HG03135 (cell line): ENCODE results near the gene ASPHD1.
"Not testable (repeated sequence)": the region's sequence is repeated elsewhere in the genome, so short reads cannot be mapped to it uniquely, and the experiment has no call there.

Experiments used
- ATAC-seq: cut with Tn5 transposase; IDR thresholded peaks from one replicate; pipeline ENCODE4 v1.9.1; 2021; ENCODE audit warnings: mild to moderate bottlenecking, moderate library complexity; ENCODE audit not compliant: unreplicated experiment

The ASPHD1 gene

DNA sequence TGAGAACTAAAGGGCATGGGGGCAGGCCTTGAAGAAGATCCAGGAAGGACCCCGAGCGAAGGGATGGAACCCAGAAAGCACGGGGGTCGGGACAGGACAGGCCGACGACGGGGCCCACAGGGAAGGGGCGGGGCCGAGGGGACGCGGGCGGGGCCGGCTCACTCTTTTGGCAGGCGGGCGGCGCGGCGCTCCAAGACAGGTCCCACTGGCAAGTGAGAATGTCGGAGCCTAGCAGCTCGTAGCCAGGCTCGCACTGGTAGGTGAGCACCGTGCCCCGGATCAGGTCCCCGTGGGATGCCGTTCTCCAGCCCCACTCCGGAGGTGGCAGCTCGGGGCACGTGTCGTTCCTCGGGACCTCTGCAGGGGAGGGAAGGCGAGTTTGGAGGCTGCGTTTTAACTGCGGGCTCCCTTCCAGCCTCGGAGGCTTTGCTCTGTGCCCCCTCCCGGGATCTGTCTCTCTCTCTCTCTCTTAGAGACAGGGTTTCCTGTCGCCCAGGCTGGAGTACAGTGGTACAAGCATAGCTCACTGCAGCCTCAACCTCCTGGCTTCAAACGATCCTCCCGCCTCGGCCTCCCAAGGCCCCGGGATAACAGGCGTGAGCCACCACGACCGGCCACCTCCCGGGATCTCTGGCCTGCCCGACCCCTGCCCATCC lies 23.6 kb upstream of the ASPHD1 start:
- ATAC-seq: no peak

DNA sequence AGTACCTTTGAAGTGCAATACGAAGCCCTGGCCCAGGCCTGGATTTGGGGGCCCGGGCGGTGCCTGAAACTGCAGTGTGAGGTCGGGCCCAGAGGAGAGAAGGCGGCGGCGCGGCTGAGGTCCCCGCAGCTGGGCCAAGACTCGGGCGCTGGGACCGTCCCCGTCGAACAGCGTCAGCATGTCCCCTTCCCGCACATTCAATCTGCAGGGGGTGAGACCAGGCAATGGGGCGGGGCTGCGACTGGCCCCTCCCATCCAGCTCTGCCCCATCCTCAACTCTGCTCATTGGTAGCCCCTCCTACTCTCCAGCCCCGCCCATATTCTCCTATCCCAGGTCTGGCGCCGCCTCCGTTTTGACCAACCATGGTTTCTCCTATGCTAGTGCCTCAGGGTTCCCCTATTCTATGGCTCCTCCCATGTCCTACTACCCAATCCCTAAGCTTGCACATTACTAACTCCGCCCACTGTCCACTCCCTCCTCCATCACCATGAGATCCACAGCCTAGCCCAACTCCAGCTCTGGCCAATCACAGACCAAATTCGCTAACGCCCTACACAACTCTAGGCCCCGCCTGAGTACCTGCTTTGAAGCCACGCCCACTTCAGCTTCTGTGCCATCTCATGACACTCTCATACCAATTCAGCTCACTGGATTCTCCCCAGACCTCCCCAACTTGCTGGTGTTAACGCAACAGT lies 22.9 kb upstream of the ASPHD1 start:
- no peak for ATAC-seq

- ATAC-seq: no peak
These were observed 22.1 kb upstream of the ASPHD1 start for GRCh38 chr16:29878172-29878571.

GRCh38 chr16:29881050-29881449 lies 19.2 kb upstream of the ASPHD1 start:
- no peak for ATAC-seq

DNA sequence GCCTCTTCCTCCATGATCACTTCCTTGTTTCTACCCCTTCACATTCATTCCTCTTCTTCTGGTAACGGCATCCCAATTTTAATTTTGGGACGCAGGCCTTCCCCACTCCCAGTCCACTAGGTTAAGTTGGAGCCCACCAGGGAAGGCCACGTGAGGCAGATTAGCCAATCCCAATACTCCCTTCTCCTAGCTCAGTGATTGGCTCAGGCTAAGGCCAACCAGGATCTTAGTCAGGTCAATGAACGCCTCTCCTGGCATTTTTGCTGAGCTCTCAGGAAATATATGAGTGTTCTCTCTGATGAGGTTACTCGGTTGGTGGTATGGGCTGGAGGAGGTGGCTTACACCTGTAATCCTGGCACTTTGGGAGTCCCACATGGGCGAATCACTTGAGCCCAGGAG lies 16.3 kb upstream of the ASPHD1 start:
- ATAC-seq: no peak

DNA sequence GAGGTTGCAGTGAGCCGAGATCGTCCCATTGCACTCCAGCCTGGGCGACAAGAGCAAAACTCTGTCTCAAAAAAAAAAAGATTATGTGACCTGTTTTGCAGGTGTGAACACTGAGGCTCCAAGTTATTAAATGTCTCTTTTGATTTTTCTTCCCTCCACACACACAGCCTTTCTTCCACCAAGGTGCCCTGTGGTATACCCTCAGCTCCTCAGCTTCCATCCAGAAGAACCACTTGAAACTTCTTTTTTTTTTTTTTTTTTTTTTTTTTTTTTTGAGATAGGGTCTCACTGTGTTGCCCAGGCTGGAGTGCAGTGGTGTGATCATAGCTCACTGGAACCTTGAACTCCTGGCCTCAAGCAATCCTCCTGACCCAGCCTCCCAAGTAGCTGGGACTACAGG lies 10.9 kb upstream of the ASPHD1 start:
- not testable (repeated sequence) for ATAC-seq

GRCh38 chr16:29891525-29892457 lies 8.5 kb upstream of the ASPHD1 start:
- ATAC-seq: no peak

DNA sequence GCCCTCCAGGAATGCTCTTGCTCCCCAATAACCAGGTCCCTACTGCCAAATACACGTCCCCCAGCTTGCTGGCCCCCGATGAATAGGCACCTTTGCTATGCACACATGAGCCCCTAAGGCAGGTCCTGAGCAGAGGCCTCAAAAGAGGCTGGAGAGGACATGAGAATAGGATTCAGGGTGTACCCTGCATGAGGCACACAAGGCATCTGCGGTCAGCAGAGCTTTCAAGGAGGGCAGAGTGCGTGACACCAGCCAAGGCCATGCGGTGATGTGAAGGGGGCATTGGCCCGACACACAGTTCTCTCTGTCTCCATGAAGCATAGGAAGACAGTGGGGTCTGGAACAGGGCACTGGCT lies 7.9 kb upstream of the ASPHD1 start:
- no peak for ATAC-seq

GRCh38 chr16:29893553-29893952 lies 6.7 kb upstream of the ASPHD1 start:
- no peak for ATAC-seq

GRCh38 chr16:29894352-29894751 lies 5.9 kb upstream of the ASPHD1 start:
- no peak for ATAC-seq

GRCh38 chr16:29896841-29897240 lies 3.4 kb upstream of the ASPHD1 start:
- ATAC-seq: no peak

DNA sequence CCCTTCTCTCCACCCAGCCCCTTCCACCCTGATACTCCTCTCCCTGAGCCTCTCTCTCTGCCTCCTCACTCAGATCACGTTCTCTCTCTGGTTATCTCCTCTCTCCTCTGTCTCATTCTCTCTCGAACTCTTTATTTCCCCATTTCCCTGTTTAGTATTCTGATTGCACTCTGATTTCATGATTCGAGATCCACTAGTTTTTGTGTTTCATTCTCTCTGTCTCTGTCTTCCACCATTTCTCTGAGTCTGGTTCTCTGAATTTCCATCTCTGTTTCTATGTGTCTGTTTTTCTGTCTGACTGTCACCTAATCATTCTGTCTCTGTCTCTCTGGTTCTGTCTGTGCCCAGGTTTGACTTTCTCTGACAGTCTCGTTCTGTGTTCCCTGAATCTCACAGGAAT lies 3.0 kb upstream of the ASPHD1 start:
- ATAC-seq: no peak

DNA sequence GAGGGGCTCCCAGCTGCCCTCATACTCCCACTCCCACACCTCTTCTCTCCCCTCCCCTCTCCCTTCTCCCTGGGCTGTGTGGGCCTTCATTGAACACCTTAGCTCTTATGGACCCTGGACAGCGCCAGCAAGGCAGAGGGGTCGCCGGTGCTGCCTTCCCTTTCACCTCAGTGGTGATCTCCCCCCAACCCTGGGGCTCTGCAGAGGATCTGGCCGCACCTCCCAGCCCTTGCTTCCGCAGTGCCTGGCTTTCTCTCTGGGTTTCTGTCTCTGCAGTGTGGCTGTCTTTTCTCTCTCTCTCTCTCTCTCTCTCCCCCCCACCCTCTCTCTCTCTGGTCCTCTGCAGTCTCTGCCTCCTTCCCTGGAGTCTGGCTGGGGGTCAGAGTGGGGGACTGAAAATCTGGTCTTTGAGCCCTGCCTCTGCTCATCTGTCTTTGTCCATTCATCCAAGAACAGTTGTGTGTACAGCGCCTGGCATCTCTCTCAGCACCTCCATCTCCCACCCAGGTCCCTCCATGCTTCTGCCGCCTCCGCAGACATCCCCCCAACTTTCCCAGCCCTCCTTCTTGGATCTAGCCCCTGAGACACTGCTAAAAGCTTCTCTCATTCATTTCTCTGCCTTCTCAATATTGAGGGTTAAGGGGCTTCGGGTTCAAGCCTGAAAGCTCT lies 2.0 kb upstream of the ASPHD1 start:
- no peak for ATAC-seq

- no peak for ATAC-seq
These were observed 1.3 kb upstream of the ASPHD1 start for GRCh38 chr16:29898804-29899515.

- ATAC-seq: peak; percentile 14
These were observed 679 bp upstream of the ASPHD1 start, which contains the start of gene SEZ6L2 for GRCh38 chr16:29899516-29900101. TSS of gene SEZ6L2 (minus strand) at chr16:29899550. CDS start at chr16:29899019, 531 bp downstream.

DNA sequence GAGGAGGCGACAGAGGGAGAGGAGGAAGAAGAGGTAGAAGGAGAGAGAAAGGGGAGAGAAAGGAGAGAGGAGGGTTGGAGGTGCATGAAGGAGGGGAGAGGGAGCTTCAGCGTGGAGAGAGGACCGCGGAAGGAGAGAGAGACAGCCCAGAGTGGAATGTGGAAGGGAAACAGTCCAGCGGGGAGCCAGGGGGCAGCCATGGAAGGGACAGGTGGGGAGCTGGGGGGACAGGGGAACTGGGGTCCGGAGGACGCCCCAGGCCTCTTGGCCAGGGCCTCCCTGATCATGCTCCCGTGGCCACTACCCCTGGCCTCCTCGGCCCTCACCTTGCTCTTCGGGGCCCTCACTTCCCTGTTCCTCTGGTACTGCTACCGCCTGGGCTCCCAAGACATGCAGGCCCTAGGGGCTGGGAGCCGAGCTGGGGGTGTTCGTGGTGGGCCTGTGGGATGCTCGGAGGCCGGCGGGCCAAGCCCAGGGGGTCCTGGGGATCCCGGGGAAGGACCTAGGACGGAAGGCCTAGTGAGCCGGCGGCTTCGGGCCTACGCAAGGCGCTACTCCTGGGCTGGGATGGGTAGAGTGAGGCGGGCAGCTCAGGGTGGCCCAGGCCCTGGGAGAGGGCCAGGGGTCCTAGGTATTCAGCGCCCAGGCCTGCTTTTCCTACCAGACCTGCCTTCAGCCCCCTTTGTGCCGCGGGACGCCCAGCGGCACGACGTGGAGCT lies 759 bp downstream of the ASPHD1 start:
- no peak for ATAC-seq

GRCh38 chr16:29901607-29901945 lies 1.3 kb downstream of the ASPHD1 start:
- no peak for ATAC-seq

GRCh38 chr16:29903590-29903989 lies 3.3 kb downstream of the ASPHD1 start:
- ATAC-seq: no peak

GRCh38 chr16:29904947-29905346 lies 4.7 kb downstream of the ASPHD1 start:
- ATAC-seq: no peak

DNA sequence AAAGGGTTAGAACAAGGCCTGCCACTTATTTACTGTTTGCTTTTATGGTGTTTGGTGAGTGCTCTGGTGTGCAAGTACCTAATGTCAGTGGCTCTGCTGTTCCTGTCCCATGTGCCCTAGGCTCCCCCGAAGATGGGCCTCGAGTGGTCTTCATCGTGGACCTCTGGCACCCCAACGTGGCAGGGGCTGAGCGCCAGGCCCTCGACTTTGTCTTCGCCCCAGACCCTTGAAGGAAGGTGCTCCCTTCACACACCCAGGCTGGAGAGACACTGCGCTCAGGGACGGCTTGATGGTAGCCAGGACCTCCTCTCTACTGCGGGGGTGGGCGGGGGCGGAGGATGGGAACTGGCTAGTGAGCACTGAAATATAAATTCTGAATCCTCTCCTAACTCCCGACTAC lies 5.4 kb downstream of the ASPHD1 start:
- ATAC-seq: no peak
